HCT116 (cell line): ENCODE measurements around the gene DKK2. TPM values are rescaled to one million over a fixed set of nuclear protein-coding genes. Genes with fewer than 3 reads are reported as not detected.

ENCODE experiments used
- ATAC-seq: fragments of 200-7000 bp; cut with Tn5 transposase; 2 replicates; pipeline ENCODE4 v1.9.1; 2020; ENCODE audit warnings: mild to moderate bottlenecking, moderate library complexity
- BruUV-seq: library from RNA; stranded (reverse); fragments of 400-500 nt; replicated peaks from 2 replicates; lab custom pipeline; 2021; lab: Mats Ljungman, UMichigan
- CTCF ChIA-PET: fragments of 300-600 bp; sonication (Branson Sonifier 250); formaldehyde crosslinking; loops from one replicate; lab custom pipeline; 2021; ENCODE audit warnings: antibody characterized with exemption; lab: Charles Lee
- POLR2A ChIA-PET: fragments of 300-600, 350-600 bp; sonication (Branson Sonifier 250); formaldehyde crosslinking; loops from one replicate; lab custom pipeline; 2021; ENCODE audit warnings: antibody characterized with exemption; lab: Charles Lee
- RAD21 ChIA-PET, 2 experiments: fragments of 300-600 bp; sonication (Branson Sonifier 250); formaldehyde crosslinking; loops; one replicate each; lab custom pipeline; 2023; ENCODE audit warnings: low total read pairs in 2 of 2; ENCODE audit not compliant: uncharacterized antibody in 2 of 2, unreplicated experiment in 2 of 2, low non-redundant PET in 1 of 2; lab: Charles Lee
- DNase-seq: peaks from one replicate; pipeline ENCODE4 v3.0.0-alpha.2; 2010; ENCODE audit warnings: low read depth, low spot score
- H2AFZ ChIP-seq: fragments of 200-600 bp; shearing (Covaris generic), sonication (generic); 2 replicates; pipeline ENCODE4 v1.6.1; 2017; ENCODE audit warnings: low read depth, mixed run types, mixed read lengths, antibody characterized with exemption, low read length; ENCODE audit not compliant: poor library complexity, severe bottlenecking
- H3K27ac ChIP-seq: 2 replicates; pipeline ENCODE4 v1.5.1; 2012; ENCODE audit warnings: low read depth, low read length
- H3K27me3 ChIP-seq: fragments of 200-600 bp; sonication (generic); 2 replicates; pipeline ENCODE4 v1.6.1; 2016; ENCODE audit warnings: mixed run types, low read length, mixed read lengths; ENCODE audit not compliant: insufficient read depth
- H3K36me3 ChIP-seq, 2 experiments: fragments of 200-500 bp in 1 of 2; fragments of 200-600 bp in 1 of 2; sonication (Bioruptor generic) in 1 of 2; sonication (generic) in 1 of 2; 2 replicates each; pipeline versions ENCODE4 v1.5.1 to v1.6.1; 2014 to 2016; ENCODE audit warnings: low read length in 2 of 2, inconsistent platforms in 1 of 2, mixed read lengths in 1 of 2, mixed run types in 1 of 2; ENCODE audit not compliant: insufficient read depth in 2 of 2, control insufficient read depth in 1 of 2
- H3K4me1 ChIP-seq, 2 experiments: fragments of 200-600 bp in 1 of 2; sonication (generic) in 1 of 2; 2 replicates each; pipeline versions ENCODE4 v1.5.1 to v1.6.1; 2012 to 2017; ENCODE audit warnings: low read length in 2 of 2, inconsistent platforms in 1 of 2, mild to moderate bottlenecking in 1 of 2, mixed read lengths in 1 of 2, mixed run types in 1 of 2, moderate library complexity in 1 of 2; ENCODE audit not compliant: insufficient read depth in 2 of 2, control insufficient read depth in 1 of 2
- H3K4me2 ChIP-seq: fragments of 200-600 bp; sonication (generic); 2 replicates; pipeline ENCODE4 v1.6.1; 2017; ENCODE audit warnings: mixed run types, low read length, mixed read lengths
- H3K4me3 ChIP-seq, 2 experiments: fragments of 200-600 bp in 1 of 2; sonication (generic) in 1 of 2; replicated peaks in 1 of 2; 2 replicates each; pipeline ENCODE4 v1.5.1; 2011 to 2016; ENCODE audit warnings: low read length in 2 of 2, control low read depth in 1 of 2, low read depth in 1 of 2, mild to moderate bottlenecking in 1 of 2, mixed read lengths in 1 of 2, mixed run types in 1 of 2
- H3K79me2 ChIP-seq: fragments of 200-600 bp; sonication (generic); 2 replicates; pipeline ENCODE4 v1.6.1; 2017; ENCODE audit warnings: mild to moderate bottlenecking, mixed run types, low read length, moderate library complexity, mixed read lengths; ENCODE audit not compliant: insufficient read depth
- H3K9ac ChIP-seq: fragments of 200-600 bp; sonication (generic); 2 replicates; pipeline ENCODE4 v1.6.1; 2016; ENCODE audit warnings: low read length, mixed read lengths
- H3K9me2 ChIP-seq: fragments of 200-600 bp; sonication (generic), shearing (Covaris generic); 2 replicates; pipeline ENCODE4 v1.6.1; 2017; ENCODE audit warnings: mixed run types, mild to moderate bottlenecking, moderate library complexity; ENCODE audit not compliant: insufficient read depth
- H3K9me3 ChIP-seq, 2 experiments: fragments of 200-500 bp in 1 of 2; fragments of 200-600 bp in 1 of 2; sonication (Bioruptor generic) in 1 of 2; sonication (generic) in 1 of 2; 2 replicates each; pipeline ENCODE4 v1.6.1; 2014 to 2017; ENCODE audit warnings: low read length in 2 of 2, mixed read lengths in 2 of 2, inconsistent platforms in 1 of 2, low read depth in 1 of 2, mild to moderate bottlenecking in 1 of 2, mixed run types in 1 of 2, moderate library complexity in 1 of 2; ENCODE audit not compliant: control insufficient read depth in 1 of 2, insufficient read depth in 1 of 2
- H4K20me1 ChIP-seq: fragments of 200-600 bp; sonication (generic), shearing (Covaris generic); 2 replicates; pipeline ENCODE4 v1.6.1; 2017; ENCODE audit warnings: mixed run types, mild to moderate bottlenecking, moderate library complexity; ENCODE audit not compliant: insufficient read depth
- CEBPB ChIP-seq: IDR thresholded peaks from 2 replicates; pipeline ENCODE4 v1.6.1; 2012; ENCODE audit warnings: low read depth
- CTCF ChIP-seq, 3 experiments: fragments of 200-600 bp in 1 of 3; sonication (generic) in 1 of 3; IDR thresholded peaks in 2 of 3; conservative IDR thresholded peaks in 1 of 3; 2 replicates each; pipeline ENCODE4 v1.5.1; 2012 to 2017; ENCODE audit warnings: low read depth in 2 of 3, low read length in 2 of 3, antibody characterized with exemption in 1 of 3, borderline replicate concordance in 1 of 3, control low read depth in 1 of 3, mild to moderate bottlenecking in 1 of 3, mixed read lengths in 1 of 3, mixed run types in 1 of 3, moderate library complexity in 1 of 3; ENCODE audit not compliant: insufficient read depth in 1 of 3
- EGR1 ChIP-seq: IDR thresholded peaks from 2 replicates; pipeline ENCODE4 v1.6.1; 2012; ENCODE audit warnings: low read depth
- EZH2 ChIP-seq: fragments of 200-600 bp; sonication (generic); IDR thresholded peaks from 2 replicates; pipeline ENCODE4 v1.6.1; 2017; ENCODE audit warnings: antibody characterized with exemption, mixed run types
- FOSL1 ChIP-seq: IDR thresholded peaks from 2 replicates; pipeline ENCODE4 v1.6.1; 2012; ENCODE audit warnings: low read depth
- JUND ChIP-seq: IDR thresholded peaks from 2 replicates; pipeline ENCODE4 v1.6.1; 2012
- POLR2AphosphoS5 ChIP-seq: IDR thresholded peaks from 2 replicates; pipeline ENCODE4 v1.6.1; 2011; ENCODE audit warnings: mild to moderate bottlenecking, low read depth, low read length, moderate library complexity
- SIN3A ChIP-seq: IDR thresholded peaks from 2 replicates; pipeline ENCODE4 v1.6.1; 2012; ENCODE audit warnings: low read depth
- SP1 ChIP-seq: IDR thresholded peaks from 2 replicates; pipeline ENCODE4 v1.6.1; 2012; ENCODE audit warnings: low read depth
- SRF ChIP-seq: IDR thresholded peaks from 2 replicates; pipeline ENCODE4 v1.6.1; 2012; ENCODE audit warnings: low read depth
- TCF7L2 ChIP-seq: IDR thresholded peaks from 2 replicates; pipeline ENCODE4 v1.7.0; 2011; ENCODE audit warnings: borderline replicate concordance, inconsistent platforms; ENCODE audit not compliant: insufficient read depth, insufficient read length; ENCODE audit errors: extremely low read depth
- YY1 ChIP-seq: IDR thresholded peaks from 2 replicates; pipeline ENCODE4 v1.6.1; 2011; ENCODE audit warnings: low read length, low read depth, moderate library complexity, mild to moderate bottlenecking; ENCODE audit not compliant: insufficient replicate concordance; ENCODE audit errors: extremely low read depth
- ZNF274 ChIP-seq: fragments of 200-500 bp; sonication (Bioruptor generic); IDR thresholded peaks from 2 replicates; pipeline ENCODE4 v1.6.1; 2014; ENCODE audit warnings: mild to moderate bottlenecking, low read depth, low read length, inconsistent platforms
- intact Hi-C: fragments of 100-400 bp; cut with micrococcal nuclease; formaldehyde crosslinking; loops from 2 replicates; pipeline ENCODE4 v1.10.0; 2022
- total RNA-seq: library from RNA; stranded (reverse); gene quantifications from one replicate; pipeline ENCODE4 v1.2.1, GENCODE V29; 2021; ENCODE audit not compliant: unreplicated experiment
- TF ChIP-seq, protein P1 (sequence below): IDR thresholded peaks from 2 replicates; pipeline ENCODE4 v1.6.1; 2012
- TF ChIP-seq, protein P2 (sequence below): IDR thresholded peaks from 2 replicates; pipeline ENCODE4 v1.6.1; 2012
- TF ChIP-seq, protein P3 (sequence below): IDR thresholded peaks from 2 replicates; pipeline ENCODE4 v1.6.1; 2011; ENCODE audit warnings: mild to moderate bottlenecking, low read length, moderate library complexity; ENCODE audit not compliant: insufficient replicate concordance; ENCODE audit errors: extremely low read depth

The DKK2 gene
- total RNA-seq, 1 experiment from 2014 or later = not detected

DNA sequence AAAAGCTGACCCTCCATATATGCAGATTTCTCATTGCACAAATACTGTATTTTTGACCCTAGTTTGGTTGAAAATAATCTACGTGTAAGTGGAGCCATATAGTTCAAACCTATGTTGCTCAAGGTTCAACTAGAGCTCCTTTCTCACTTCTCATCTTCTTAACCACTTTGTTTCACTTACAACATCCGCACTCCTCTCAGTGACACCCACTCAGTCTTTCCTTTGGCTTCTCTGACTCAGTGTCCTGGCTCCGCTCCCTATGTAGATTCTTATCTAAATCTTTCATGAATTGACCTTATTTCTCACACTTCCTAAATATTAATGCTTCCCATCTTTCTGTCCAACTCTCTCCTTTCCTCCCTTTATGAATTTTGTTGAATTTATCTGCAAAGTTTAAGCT lies 32.9 kb upstream of the DKK2 start:
- no peaks in the 10 kb centered on the region for H4K20me1 ChIP-seq
- TF ChIP-seq TCF7L2 = no peak
- no peak for TF ChIP-seq FOSL1
- TF ChIP-seq ZNF274 = no peak
- no peak for TF ChIP-seq EGR1
- no peak for TF ChIP-seq SIN3A
- no peak overlapping the region for H3K4me2 ChIP-seq
- DNase-seq = no peak
- no peak overlapping the region for H3K27ac ChIP-seq
- no TSS peak for BruUV-seq
- no peak overlapping the region for H3K4me3 ChIP-seq
- ATAC-seq = no peak
- no peaks in the 10 kb centered on the region for H3K36me3 ChIP-seq
- no peaks in the 10 kb centered on the region for H3K4me1 ChIP-seq
- no peak overlapping the region for H2AFZ ChIP-seq
- H3K9me2 ChIP-seq = no peaks in the 10 kb centered on the region
- no peak overlapping the region for H3K9ac ChIP-seq
- intact Hi-C loops = no loop called here
- ChIA-PET POLR2A (no interaction called here), RAD21 (no interaction called here), CTCF (no interaction called here)
- H3K27me3 ChIP-seq = no peaks in the 10 kb centered on the region
- H3K79me2 ChIP-seq = no peaks in the 10 kb centered on the region
- H3K9me3 ChIP-seq = no peaks in the 10 kb centered on the region

- H4K20me1 ChIP-seq = no peaks in the 10 kb centered on the region
- no peaks in the 10 kb centered on the region for H3K79me2 ChIP-seq
- H3K9me2 ChIP-seq = no peaks in the 10 kb centered on the region
- no peaks in the 10 kb centered on the region for H3K4me1 ChIP-seq
- ChIA-PET POLR2A (no interaction called here), RAD21 (no interaction called here), CTCF (no interaction called here)
- H3K9me3 ChIP-seq = no peaks in the 10 kb centered on the region
- no peak overlapping the region for H3K4me3 ChIP-seq
- H3K36me3 ChIP-seq = no peaks in the 10 kb centered on the region
- ATAC-seq (no peak), DNase-seq (no peak)
- H2AFZ ChIP-seq = no peak overlapping the region
- intact Hi-C loops = no loop called here
- no peak overlapping the region for H3K9ac ChIP-seq
- H3K27me3 ChIP-seq = no peaks in the 10 kb centered on the region
- no peak overlapping the region for H3K27ac ChIP-seq
- H3K4me2 ChIP-seq = no peak overlapping the region
- BruUV-seq = no TSS peak
- TF ChIP-seq JUND (no peak), YY1 (no peak), EZH2 (no peak), POLR2AphosphoS5 (no peak), SRF (no peak), TCF7L2 (no peak), EGR1 (no peak), CEBPB (no peak), CTCF (IDR thresholded peaks at IDR 0.05 in 2 of 3, conservative IDR thresholded peaks at IDR 0.05 in 1 of 3; ENCODE audit: borderline replicate concordance in 1 of 3, insufficient read depth in 1 of 3, low read depth in 2 of 3, low read length in 2 of 3) (no peak), SP1 (no peak), FOSL1 (no peak)
- TF ChIP-seq, protein P1, sequence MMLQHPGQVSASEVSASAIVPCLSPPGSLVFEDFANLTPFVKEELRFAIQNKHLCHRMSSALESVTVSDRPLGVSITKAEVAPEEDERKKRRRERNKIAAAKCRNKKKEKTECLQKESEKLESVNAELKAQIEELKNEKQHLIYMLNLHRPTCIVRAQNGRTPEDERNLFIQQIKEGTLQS = no peak
- TF ChIP-seq, protein P2, sequence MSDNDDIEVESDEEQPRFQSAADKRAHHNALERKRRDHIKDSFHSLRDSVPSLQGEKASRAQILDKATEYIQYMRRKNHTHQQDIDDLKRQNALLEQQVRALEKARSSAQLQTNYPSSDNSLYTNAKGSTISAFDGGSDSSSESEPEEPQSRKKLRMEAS = no peak
- TF ChIP-seq, protein P3, sequence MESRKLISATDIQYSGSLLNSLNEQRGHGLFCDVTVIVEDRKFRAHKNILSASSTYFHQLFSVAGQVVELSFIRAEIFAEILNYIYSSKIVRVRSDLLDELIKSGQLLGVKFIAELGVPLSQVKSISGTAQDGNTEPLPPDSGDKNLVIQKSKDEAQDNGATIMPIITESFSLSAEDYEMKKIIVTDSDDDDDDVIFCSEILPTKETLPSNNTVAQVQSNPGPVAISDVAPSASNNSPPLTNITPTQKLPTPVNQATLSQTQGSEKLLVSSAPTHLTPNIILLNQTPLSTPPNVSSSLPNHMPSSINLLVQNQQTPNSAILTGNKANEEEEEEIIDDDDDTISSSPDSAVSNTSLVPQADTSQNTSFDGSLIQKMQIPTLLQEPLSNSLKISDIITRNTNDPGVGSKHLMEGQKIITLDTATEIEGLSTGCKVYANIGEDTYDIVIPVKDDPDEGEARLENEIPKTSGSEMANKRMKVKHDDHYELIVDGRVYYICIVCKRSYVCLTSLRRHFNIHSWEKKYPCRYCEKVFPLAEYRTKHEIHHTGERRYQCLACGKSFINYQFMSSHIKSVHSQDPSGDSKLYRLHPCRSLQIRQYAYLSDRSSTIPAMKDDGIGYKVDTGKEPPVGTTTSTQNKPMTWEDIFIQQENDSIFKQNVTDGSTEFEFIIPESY = no peak
These were observed 32.0 kb upstream of the DKK2 start for GRCh38 chr4:107068116-107068515.
